RWPE2 (cell line): ENCODE results near the gene LHX3.
"Not testable (repeated sequence)": the region's sequence is repeated elsewhere in the genome, so short reads cannot be mapped to it uniquely, and the experiment has no call there.

ENCODE experiments used
- ATAC-seq: fragments of 200-7000 bp; cut with Tn5 transposase; 3 replicates; pipeline ENCODE4 v1.9.1; 2021; ENCODE audit warnings: low read depth
- DNase-seq: peaks from one replicate; pipeline ENCODE4 v3.0.0-alpha.2; 2020; ENCODE audit warnings: low spot score
- H3K27ac ChIP-seq: fragments of 450-650 bp; 2 replicates; pipeline ENCODE4 v1.5.1; 2017; ENCODE audit warnings: mild to moderate bottlenecking; ENCODE audit not compliant: poor library complexity, severe bottlenecking
- H3K27me3 ChIP-seq: fragments of 250-450 bp; sonication (Bioruptor Pico); 2 replicates; pipeline ENCODE4 v1.5.1; 2021; ENCODE audit warnings: mild to moderate bottlenecking, moderate library complexity; ENCODE audit not compliant: insufficient read depth, poor library complexity, severe bottlenecking
- H3K36me3 ChIP-seq: fragments of 250-450 bp; sonication (Bioruptor Pico); 2 replicates; pipeline ENCODE4 v1.5.1; 2020; ENCODE audit warnings: low read depth, mild to moderate bottlenecking, moderate library complexity
- H3K4me1 ChIP-seq: fragments of 250-450 bp; sonication (Bioruptor Pico); 2 replicates; pipeline ENCODE4 v1.5.1; 2021; ENCODE audit warnings: mild to moderate bottlenecking, moderate library complexity; ENCODE audit not compliant: insufficient read depth, poor library complexity, severe bottlenecking
- H3K4me3 ChIP-seq: fragments of 250-450 bp; sonication (Bioruptor Pico); 2 replicates; pipeline ENCODE4 v1.5.1; 2021; ENCODE audit warnings: mild to moderate bottlenecking, moderate library complexity; ENCODE audit not compliant: severe bottlenecking
- H3K9me3 ChIP-seq: fragments of 250-450 bp; sonication (Bioruptor Pico); 2 replicates; pipeline ENCODE4 v1.5.1; 2021; ENCODE audit warnings: mild to moderate bottlenecking, moderate library complexity; ENCODE audit not compliant: severe bottlenecking
- CTCF ChIP-seq: fragments of 450-650 bp; IDR thresholded peaks from one replicate; pipeline ENCODE4 v1.5.1; 2017; ENCODE audit warnings: mild to moderate bottlenecking, moderate library complexity; ENCODE audit not compliant: poor library complexity, severe bottlenecking

Gene LHX3

GRCh38 chr9:136152931-136153330 is 52.0 kb downstream of the LHX3 start:
- no peak overlapping the region for H3K27ac ChIP-seq
- TF ChIP-seq CTCF: no peak

GRCh38 chr9:136152543-136152866 is 52.4 kb downstream of the LHX3 start:
- Histone ChIP-seq H3K27me3 (peaks cover 29% of the 10 kb centered on the region), H3K36me3 (no peaks in the 10 kb centered on the region), H3K4me3 (no peak overlapping the region), H3K27ac (no peak overlapping the region), H3K4me1 (no peaks in the 10 kb centered on the region), H3K9me3 (no peaks in the 10 kb centered on the region)
- ATAC-seq (no peak), DNase-seq (no peak)
- TF ChIP-seq CTCF: no peak

More at GRCh38 chr9:136152931-136153330, 52.0 kb downstream of the LHX3 start:
- H3K27me3 ChIP-seq: peaks cover 31% of the 10 kb centered on the region
- H3K9me3 ChIP-seq: no peaks in the 10 kb centered on the region
- no peak overlapping the region for H3K4me3 ChIP-seq
- no peak for ATAC-seq
- H3K4me1 ChIP-seq: no peaks in the 10 kb centered on the region
- DNase-seq: no peak
- no peaks in the 10 kb centered on the region for H3K36me3 ChIP-seq

GRCh38 chr9:136151848-136152542 is 52.9 kb downstream of the LHX3 start:
- Histone ChIP-seq H3K27ac (no peak overlapping the region), H3K4me1 (no peaks in the 10 kb centered on the region), H3K27me3 (peaks cover 24% of the 10 kb centered on the region), H3K9me3 (no peaks in the 10 kb centered on the region), H3K36me3 (no peaks in the 10 kb centered on the region), H3K4me3 (no peak overlapping the region)
- DNase-seq (peak; percentile 32), ATAC-seq (0 out of 3 replicates have a peak, but pooled peaks have one; percentile 16)
- no peak for TF ChIP-seq CTCF

GRCh38 chr9:136151214-136151804 is 53.6 kb downstream of the LHX3 start:
- H3K27me3 ChIP-seq: peaks cover 17% of the 10 kb centered on the region
- TF ChIP-seq CTCF: no peak
- H3K27ac ChIP-seq: no peak overlapping the region
- ATAC-seq: no peak
- DNase-seq: peak; percentile 59
- no peaks in the 10 kb centered on the region for H3K9me3 ChIP-seq
- no peaks in the 10 kb centered on the region for H3K4me1 ChIP-seq
- no peaks in the 10 kb centered on the region for H3K36me3 ChIP-seq
- no peak overlapping the region for H3K4me3 ChIP-seq

GRCh38 chr9:136150664-136151213 is 54.2 kb downstream of the LHX3 start:
- peaks cover 11% of the 10 kb centered on the region for H3K27me3 ChIP-seq
- ATAC-seq, DNase-seq, H3K36me3 ChIP-seq, H3K27ac ChIP-seq, H3K9me3 ChIP-seq, H3K4me3 ChIP-seq, H3K4me1 ChIP-seq: not testable (repeated sequence)
